ENCODE data around the gene SPINT4.
"Not testable (repeated sequence)": the region's sequence is repeated elsewhere in the genome, so short reads cannot be mapped to it uniquely, and the experiment has no call there.

SPINT4 gene

DNA sequence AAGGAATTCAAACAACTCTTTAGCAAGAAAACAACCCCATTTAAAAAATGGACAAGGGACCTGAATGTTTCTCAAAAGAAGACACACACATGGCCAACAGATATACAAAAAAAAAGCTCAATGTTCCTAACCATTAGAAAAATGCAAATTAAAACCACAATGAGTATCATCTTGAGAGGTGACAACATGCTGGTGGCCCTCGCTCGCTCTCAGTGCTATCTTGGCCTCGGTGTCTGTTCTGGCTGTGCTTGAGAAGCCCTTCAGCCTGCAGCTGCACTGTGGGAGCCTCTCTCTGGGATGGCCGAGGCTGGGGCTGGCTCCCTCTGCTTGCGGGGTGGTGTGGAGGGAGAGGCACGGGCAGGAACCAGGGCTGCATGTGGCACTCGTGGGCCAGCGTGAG lies 13.4 kb downstream of the SPINT4 start:
- no peak overlapping the region for H3K4me3 ChIP-seq (ENCODE audit: low read length)
- no peaks in the 10 kb centered on the region for H3K27me3 ChIP-seq (ENCODE audit: control insufficient read depth, insufficient read depth, low read length)

DNA sequence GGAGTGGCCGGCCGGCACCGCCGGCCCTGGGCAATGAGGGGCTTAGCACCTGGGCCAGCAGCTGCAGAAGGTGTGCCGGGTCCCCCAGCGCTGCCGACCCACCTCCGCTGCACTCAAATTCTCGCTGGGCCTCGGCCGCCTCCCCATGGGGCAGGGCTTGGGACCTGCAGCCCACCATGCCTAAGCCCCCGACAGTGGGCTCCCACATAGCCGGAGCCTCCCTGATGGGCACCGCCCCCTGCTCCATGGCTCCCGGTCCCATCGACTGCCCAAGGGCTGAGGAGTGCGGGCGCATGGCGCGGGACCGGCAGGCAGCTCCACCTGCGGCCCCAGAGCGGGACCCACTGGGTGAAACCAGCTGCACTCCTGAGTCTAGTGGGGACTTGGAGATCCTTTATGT lies 13.8 kb downstream of the SPINT4 start:
- Histone ChIP-seq H3K36me3 (ENCODE audit: control insufficient read depth, insufficient read depth, low read length) (no peaks in the 10 kb centered on the region), H3K27me3 (ENCODE audit: control insufficient read depth, insufficient read depth, low read length) (no peaks in the 10 kb centered on the region), H3K9ac (ENCODE audit: low read length) (no peak overlapping the region), H3K4me1 (ENCODE audit: control insufficient read depth, insufficient read depth, low read length) (no peaks in the 10 kb centered on the region), H3K27ac (ENCODE audit: low read depth, low read length) (no peak overlapping the region), H3K4me3 (ENCODE audit: low read length) (no peak overlapping the region)

More for the DNA sequence above, 13.4 kb downstream of the SPINT4 start:
- H3K9ac ChIP-seq (ENCODE audit: low read length) = no peak overlapping the region
- H3K4me1 ChIP-seq (ENCODE audit: control insufficient read depth, insufficient read depth, low read length) = no peaks in the 10 kb centered on the region
- H3K36me3 ChIP-seq (ENCODE audit: control insufficient read depth, insufficient read depth, low read length) = no peaks in the 10 kb centered on the region
- H3K27ac ChIP-seq (ENCODE audit: low read depth, low read length) = no peak overlapping the region

DNA sequence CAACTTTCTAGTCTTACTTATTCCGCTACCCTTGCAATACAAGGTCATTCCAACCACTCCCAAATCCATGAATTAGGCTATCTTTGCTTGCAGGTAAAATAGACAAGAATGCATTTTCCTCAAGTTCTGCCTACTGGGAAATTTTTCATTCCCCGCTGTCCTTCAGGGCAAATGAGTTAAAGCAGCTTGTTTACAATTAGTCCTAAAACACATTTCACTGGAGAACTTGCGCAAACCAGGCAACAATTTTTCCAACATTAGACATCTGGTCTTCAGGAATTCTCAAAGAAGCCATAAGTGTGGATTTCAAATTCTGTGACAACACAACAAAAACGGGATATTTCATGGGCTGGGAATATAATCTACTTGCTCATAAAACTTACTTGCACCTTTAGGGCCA lies 20.4 kb downstream of the SPINT4 start:
- H3K36me3 ChIP-seq (ENCODE audit: control insufficient read depth, insufficient read depth, low read length) = no peaks in the 10 kb centered on the region
- H3K27me3 ChIP-seq (ENCODE audit: control insufficient read depth, insufficient read depth, low read length) = no peaks in the 10 kb centered on the region
- H3K4me3 ChIP-seq (ENCODE audit: low read length) = no peak overlapping the region
- H3K9ac ChIP-seq (ENCODE audit: low read length) = no peak overlapping the region
- H3K27ac ChIP-seq (ENCODE audit: low read depth, low read length) = no peak overlapping the region
- no peaks in the 10 kb centered on the region for H3K4me1 ChIP-seq (ENCODE audit: control insufficient read depth, insufficient read depth, low read length)

DNA sequence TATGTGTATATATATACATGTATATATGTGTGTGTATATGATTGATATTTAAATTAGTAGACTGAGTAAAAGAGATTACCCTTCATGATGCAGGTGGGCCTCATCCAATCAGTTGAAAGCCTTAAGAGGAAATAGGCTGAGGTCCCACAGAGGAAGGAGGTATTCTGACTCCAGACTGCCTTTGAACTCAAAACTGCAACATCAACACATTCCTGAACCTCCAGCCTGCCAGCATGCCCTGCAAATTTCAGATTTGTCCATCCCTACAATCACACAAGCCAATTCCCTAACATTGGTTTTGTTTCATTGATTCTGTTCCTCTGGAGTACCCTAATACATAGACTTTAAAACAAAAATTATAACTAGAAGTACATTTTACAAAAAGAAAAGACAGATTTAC lies 22.9 kb downstream of the SPINT4 start:
- H3K36me3 ChIP-seq (ENCODE audit: control insufficient read depth, insufficient read depth, low read length) = no peaks in the 10 kb centered on the region
- H3K27me3 ChIP-seq (ENCODE audit: control insufficient read depth, insufficient read depth, low read length) = no peaks in the 10 kb centered on the region
- H3K27ac ChIP-seq (ENCODE audit: low read depth, low read length) = no peak overlapping the region
- no peaks in the 10 kb centered on the region for H3K4me1 ChIP-seq (ENCODE audit: control insufficient read depth, insufficient read depth, low read length)
- H3K4me3 ChIP-seq (ENCODE audit: low read length) = no peak overlapping the region
- H3K9ac ChIP-seq (ENCODE audit: low read length) = no peak overlapping the region

DNA sequence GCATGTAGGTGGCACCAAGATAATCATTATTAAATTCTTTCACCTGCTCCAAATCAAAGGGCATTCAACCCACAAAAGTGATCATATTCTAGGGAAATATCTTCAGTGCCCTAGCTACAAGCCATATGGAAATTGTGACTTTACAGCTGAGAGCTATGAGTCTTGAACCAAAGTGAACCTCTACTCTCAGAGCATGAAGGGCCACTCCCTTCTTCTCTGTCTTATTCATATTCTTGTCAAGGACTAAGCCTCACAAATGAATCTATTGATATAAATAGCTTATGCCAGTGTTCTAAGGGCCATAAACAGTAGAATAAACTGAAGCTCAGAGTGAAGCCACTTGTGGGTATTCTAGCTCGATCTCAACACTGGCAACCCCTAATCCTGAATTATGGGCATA lies 29.6 kb downstream of the SPINT4 start:
- Histone ChIP-seq H3K36me3 (ENCODE audit: control insufficient read depth, insufficient read depth, low read length) (no peaks in the 10 kb centered on the region), H3K27me3 (ENCODE audit: control insufficient read depth, insufficient read depth, low read length) (no peaks in the 10 kb centered on the region), H3K4me1 (ENCODE audit: control insufficient read depth, insufficient read depth, low read length) (no peaks in the 10 kb centered on the region), H3K27ac (ENCODE audit: low read depth, low read length) (no peak overlapping the region), H3K9ac (ENCODE audit: low read length) (no peak overlapping the region), H3K4me3 (ENCODE audit: low read length) (no peak overlapping the region)

DNA sequence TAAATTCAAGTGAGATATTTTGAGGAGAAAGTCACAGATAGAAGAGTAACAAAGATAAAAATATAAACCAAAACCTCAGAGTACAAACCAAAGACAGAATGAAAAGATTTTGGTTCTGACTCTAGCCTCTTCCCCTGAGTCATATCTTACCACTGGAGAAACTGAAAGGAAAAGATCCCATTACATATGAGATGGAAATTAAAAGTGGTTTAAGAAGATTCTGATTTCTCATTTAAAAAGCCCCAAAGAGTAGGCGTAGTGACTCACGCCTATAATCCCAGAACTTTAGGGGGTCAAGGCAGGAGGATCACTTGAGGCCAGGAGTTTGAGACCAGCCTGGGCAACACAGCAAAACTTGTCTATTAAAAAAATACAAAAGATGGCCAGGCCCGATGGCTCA lies 30.6 kb downstream of the SPINT4 start:
- no peak overlapping the region for H3K9ac ChIP-seq (ENCODE audit: low read length)
- H3K36me3 ChIP-seq (ENCODE audit: control insufficient read depth, insufficient read depth, low read length) = no peaks in the 10 kb centered on the region
- H3K4me1 ChIP-seq (ENCODE audit: control insufficient read depth, insufficient read depth, low read length) = no peaks in the 10 kb centered on the region
- H3K27me3 ChIP-seq (ENCODE audit: control insufficient read depth, insufficient read depth, low read length) = no peaks in the 10 kb centered on the region
- no peak overlapping the region for H3K27ac ChIP-seq (ENCODE audit: low read depth, low read length)
- no peak overlapping the region for H3K4me3 ChIP-seq (ENCODE audit: low read length)

DNA sequence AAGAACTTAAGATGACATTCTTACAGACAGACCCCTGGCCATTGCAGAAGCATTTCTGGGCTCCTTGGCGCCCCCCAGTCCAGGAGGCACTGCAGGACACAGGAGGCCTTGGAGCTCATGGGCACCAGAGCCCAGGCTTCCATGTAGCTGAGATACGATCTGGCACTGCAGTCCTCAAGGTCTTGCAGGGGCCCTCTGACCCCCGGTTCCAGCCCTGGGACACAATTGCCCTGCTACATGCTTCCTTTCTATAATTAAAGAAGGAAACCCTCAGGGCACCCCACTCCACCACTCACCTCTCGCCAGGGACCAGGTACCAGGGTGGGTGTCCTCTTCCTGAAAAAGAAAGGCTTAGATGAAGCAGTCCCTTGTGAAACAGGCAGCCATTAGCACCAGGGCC lies 35.9 kb downstream of the SPINT4 start:
- Histone ChIP-seq H3K4me3 (ENCODE audit: low read length) (no peak overlapping the region), H3K9ac (ENCODE audit: low read length) (no peak overlapping the region)

DNA sequence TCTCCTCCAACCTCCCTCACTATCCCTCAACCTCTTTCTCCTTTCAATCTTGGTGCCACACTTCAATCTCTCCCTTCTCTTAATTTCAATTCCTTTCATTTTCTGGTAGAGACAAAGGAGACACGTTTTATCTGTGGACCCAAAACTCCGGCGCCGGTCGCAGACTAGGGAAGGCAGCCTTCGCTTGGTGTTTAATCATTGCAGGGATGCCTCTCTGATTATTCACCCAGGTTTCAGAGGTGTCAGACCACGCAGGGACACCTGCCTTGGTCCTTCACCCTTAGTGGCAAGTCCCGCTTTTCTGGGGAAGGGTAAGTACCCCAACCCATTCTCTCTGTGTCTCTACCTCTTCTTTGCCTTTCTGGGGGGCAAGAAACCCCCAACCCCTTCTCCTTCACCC lies 37.8 kb downstream of the SPINT4 start:
- not testable (repeated sequence) for H3K27me3 ChIP-seq (ENCODE audit: control insufficient read depth, insufficient read depth, low read length); H3K36me3 ChIP-seq (ENCODE audit: control insufficient read depth, insufficient read depth, low read length); H3K27ac ChIP-seq (ENCODE audit: low read depth, low read length); H3K9ac ChIP-seq (ENCODE audit: low read length); H3K4me3 ChIP-seq (ENCODE audit: low read length); H3K4me1 ChIP-seq (ENCODE audit: control insufficient read depth, insufficient read depth, low read length)

More for the DNA sequence above, 35.9 kb downstream of the SPINT4 start:
- Histone ChIP-seq H3K36me3 (ENCODE audit: control insufficient read depth, insufficient read depth, low read length) (no peaks in the 10 kb centered on the region), H3K4me1 (ENCODE audit: control insufficient read depth, insufficient read depth, low read length) (no peaks in the 10 kb centered on the region), H3K27ac (ENCODE audit: low read depth, low read length) (no peak overlapping the region), H3K27me3 (ENCODE audit: control insufficient read depth, insufficient read depth, low read length) (no peaks in the 10 kb centered on the region)

DNA sequence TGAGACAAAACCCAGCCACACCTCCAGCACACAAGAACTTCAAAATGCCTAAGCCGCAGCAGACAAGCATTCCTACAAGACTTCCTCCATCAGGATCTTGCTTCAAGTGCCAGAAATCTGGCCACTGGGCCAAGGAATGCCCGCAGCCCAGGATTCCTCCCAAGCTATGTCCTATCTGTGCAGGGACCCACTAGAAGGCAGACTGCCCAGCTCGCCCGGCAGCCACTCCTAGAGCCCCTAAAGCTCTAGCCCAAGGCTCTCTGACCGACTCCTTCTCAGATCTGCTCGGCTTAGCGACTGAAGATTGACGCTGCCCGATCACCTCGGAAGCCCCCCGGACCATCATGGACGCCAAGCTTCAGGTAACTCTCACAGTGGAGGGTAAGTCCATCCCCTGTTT lies 39.8 kb downstream of the SPINT4 start:
- H3K9ac ChIP-seq (ENCODE audit: low read length); H3K4me3 ChIP-seq (ENCODE audit: low read length); H3K4me1 ChIP-seq (ENCODE audit: control insufficient read depth, insufficient read depth, low read length); H3K27ac ChIP-seq (ENCODE audit: low read depth, low read length); H3K27me3 ChIP-seq (ENCODE audit: control insufficient read depth, insufficient read depth, low read length); H3K36me3 ChIP-seq (ENCODE audit: control insufficient read depth, insufficient read depth, low read length): not testable (repeated sequence)

DNA sequence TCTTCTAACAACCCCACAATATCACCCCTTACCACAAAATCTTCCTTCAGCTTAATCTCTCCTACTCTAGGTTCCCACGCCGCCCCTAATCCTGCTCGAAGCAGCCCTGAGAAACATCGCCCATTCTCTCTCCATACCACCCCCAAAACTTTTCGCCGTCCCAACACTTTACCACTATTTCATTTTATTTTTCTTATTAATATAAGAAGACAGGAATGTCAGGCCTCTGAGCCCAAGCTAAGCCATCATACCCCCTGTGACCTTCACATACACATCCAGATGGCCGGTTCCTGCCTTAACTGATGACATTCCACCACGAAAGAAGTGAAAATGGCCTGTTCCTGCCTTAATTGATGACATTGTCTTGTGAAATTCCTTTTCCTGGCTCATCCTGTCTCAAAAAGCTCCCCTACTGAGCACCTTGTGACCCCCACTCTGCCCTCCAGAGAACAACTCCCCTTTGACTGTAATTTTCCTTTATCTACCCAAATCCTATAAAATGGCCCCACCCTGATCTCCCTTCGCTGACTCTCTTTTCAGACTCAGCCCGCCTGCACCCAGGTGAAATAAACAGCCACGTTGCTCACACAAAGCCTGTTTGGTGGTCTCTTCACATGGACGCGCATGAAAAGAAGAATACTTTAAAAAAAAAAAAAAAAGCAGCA lies 42.6 kb downstream of the SPINT4 start:
- H3K36me3 ChIP-seq (ENCODE audit: control insufficient read depth, insufficient read depth, low read length); H3K4me3 ChIP-seq (ENCODE audit: low read length); H3K27me3 ChIP-seq (ENCODE audit: control insufficient read depth, insufficient read depth, low read length); H3K4me1 ChIP-seq (ENCODE audit: control insufficient read depth, insufficient read depth, low read length); H3K27ac ChIP-seq (ENCODE audit: low read depth, low read length); H3K9ac ChIP-seq (ENCODE audit: low read length): not testable (repeated sequence)

DNA sequence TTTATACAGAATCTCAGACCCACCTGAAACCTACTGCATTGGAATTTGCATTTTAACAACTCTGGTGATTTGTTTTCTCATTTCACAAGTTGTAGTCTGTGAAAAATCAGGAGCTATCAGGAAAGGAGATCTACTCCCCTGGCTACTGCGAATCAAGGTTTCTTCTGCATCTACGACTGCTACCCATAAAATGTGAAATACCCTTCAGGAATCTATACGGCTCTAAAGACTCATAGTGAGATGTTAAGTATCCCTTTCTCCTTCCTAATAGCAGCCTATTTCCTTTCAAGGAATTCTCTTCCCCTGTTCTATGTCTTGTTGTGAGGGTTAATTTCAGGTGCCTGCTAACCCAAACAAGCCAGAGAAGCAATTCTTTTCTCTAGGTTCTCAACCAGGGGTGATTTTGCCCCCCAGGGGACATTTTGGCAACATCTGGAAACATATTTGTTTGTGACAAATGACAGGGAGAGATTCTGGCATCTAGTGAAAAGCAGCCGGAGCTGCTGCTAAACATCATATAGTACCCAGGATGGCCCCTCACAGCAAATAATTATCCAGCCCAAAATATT lies 43.2 kb downstream of the SPINT4 start:
- Histone ChIP-seq H3K27me3 (ENCODE audit: control insufficient read depth, insufficient read depth, low read length) (no peaks in the 10 kb centered on the region), H3K4me3 (ENCODE audit: low read length) (no peak overlapping the region), H3K9ac (ENCODE audit: low read length) (no peak overlapping the region), H3K27ac (ENCODE audit: low read depth, low read length) (no peak overlapping the region), H3K4me1 (ENCODE audit: control insufficient read depth, insufficient read depth, low read length) (no peaks in the 10 kb centered on the region), H3K36me3 (ENCODE audit: control insufficient read depth, insufficient read depth, low read length) (no peaks in the 10 kb centered on the region)

DNA sequence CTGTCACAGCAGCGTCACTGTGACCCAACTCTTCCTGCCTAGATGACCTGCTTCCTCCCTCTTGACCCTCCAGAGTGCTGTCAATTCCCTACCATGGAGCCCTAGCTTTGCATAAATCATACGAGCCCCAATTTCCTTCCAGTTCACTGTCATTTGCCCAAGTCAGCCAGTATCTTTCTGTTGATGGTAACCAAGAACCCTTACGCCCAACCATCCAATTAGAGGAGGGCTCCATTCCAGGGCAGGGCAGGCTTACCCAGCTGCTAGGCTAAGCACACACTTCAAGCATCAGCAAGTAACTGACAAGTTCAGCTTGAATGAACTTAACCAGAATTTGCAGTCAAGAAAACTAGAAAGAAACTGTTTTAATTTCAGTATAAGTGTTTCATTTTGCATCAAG lies 43.8 kb downstream of the SPINT4 start:
- no peaks in the 10 kb centered on the region for H3K27me3 ChIP-seq (ENCODE audit: control insufficient read depth, insufficient read depth, low read length)
- H3K4me1 ChIP-seq (ENCODE audit: control insufficient read depth, insufficient read depth, low read length) = peaks cover 1% of the 10 kb centered on the region
- H3K4me3 ChIP-seq (ENCODE audit: low read length) = no peak overlapping the region
- H3K36me3 ChIP-seq (ENCODE audit: control insufficient read depth, insufficient read depth, low read length) = no peaks in the 10 kb centered on the region
- H3K9ac ChIP-seq (ENCODE audit: low read length) = no peak overlapping the region
- H3K27ac ChIP-seq (ENCODE audit: low read depth, low read length) = no peak overlapping the region

DNA sequence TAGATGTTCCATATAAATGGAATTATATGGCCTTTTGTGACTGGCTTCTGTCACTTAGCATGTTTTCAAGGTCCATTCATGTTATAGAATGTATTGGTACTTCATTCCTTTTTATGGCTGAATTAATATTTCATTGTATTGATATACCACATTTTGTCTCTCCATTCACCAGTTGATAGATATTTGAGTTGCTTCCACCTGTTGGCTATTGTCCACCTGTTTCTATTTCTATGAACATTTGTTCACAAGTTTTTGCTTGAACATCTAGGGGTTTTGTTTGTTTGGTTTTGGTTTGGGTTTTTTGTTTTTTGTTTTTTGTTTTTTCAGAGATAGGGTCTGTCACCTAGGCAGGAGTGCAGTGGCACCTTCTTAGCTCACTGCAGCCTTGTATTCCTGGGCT lies 46.3 kb downstream of the SPINT4 start:
- Histone ChIP-seq H3K9ac (ENCODE audit: low read length) (no peak overlapping the region), H3K36me3 (ENCODE audit: control insufficient read depth, insufficient read depth, low read length) (no peaks in the 10 kb centered on the region), H3K27ac (ENCODE audit: low read depth, low read length) (no peak overlapping the region), H3K4me1 (ENCODE audit: control insufficient read depth, insufficient read depth, low read length) (peaks cover 9% of the 10 kb centered on the region), H3K4me3 (ENCODE audit: low read length) (no peak overlapping the region), H3K27me3 (ENCODE audit: control insufficient read depth, insufficient read depth, low read length) (no peaks in the 10 kb centered on the region)
